Measurements from ENCODE around the gene SLC44A1.

SLC44A1 gene

DNA sequence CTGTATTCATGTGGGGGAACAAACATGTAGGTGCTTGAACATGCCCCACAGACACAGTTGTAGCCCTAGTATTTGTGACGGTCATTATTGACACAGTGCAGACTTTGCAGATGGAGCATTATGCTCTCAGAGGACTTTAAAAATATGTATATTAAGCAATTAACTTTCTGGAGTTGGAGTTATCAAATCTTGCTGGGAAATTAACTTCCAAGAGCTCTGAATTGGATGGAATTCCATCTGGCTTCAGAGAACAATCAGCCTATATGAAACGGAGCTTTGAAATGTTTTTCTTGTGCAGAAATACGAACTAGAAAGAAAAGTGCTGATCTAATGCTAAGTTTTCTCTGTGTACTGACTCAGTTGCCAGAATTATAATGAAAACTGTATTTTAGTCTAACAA is 152.4 kb downstream of the SLC44A1 start:
- H3K4me1 ChIP-seq: peaks cover 0 to 15% (median 6%) of the 10 kb centered on the region in 10 experiments; a peak in 14 of 20 replicates
- no peaks in the 10 kb centered on the region for H4K20me1 ChIP-seq
- no peak overlapping the region for H3K27ac ChIP-seq
- no peaks in the 10 kb centered on the region for H3K9me3 ChIP-seq (replicated peaks in 1 of 11)
- H3K27me3 ChIP-seq: no peaks in the 10 kb centered on the region
- no peak for TF ChIP-seq Cebpa-rat (IDR thresholded peaks at IDR 0.05)
- H3K4me2 ChIP-seq: no peak overlapping the region
- no peak overlapping the region for H3K4me3 ChIP-seq
- H3K36me3 ChIP-seq: no peaks in the 10 kb centered on the region
- H3K9ac ChIP-seq: no peak overlapping the region

DNA sequence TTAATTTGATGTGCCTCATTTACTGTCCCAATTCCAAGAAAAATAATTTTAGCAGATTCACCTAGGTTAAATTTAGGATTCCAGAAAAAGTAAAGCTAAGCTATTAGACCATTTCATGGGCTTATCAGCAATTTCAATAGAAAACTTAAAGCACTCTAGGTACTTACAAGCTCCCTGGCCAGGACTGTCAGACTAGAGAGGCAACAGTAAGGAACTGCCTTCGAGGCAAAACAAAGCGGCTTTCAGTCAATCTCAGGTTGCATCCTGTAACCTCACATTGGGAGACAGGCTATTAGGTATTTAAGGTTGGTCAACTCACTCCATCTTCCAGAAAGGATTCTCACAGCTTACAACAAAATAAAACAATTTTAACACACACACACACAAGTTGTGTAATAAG is 154.7 kb downstream of the SLC44A1 start:
- H3K4me2 ChIP-seq: no peak overlapping the region
- peaks cover 0 to 36% (median 23%) of the 10 kb centered on the region in 10 experiments; a peak in 15 of 20 replicates for H3K4me1 ChIP-seq
- H3K27ac ChIP-seq: no peak overlapping the region
- H3K36me3 ChIP-seq: no peaks in the 10 kb centered on the region
- no peaks in the 10 kb centered on the region for H3K9me3 ChIP-seq (replicated peaks in 1 of 11)
- no peaks in the 10 kb centered on the region for H4K20me1 ChIP-seq
- H3K4me3 ChIP-seq: no peak overlapping the region
- 0 out of 22 replicates have a peak, but pooled peaks cover 0 to 4% (median 0%) of the 10 kb centered on the region in 11 experiments for H3K27me3 ChIP-seq
- no peak overlapping the region for H3K9ac ChIP-seq
- TF ChIP-seq Cebpa-rat (IDR thresholded peaks at IDR 0.05): no peak

GRCh38 chr9:105401651-105402050 is 157.2 kb downstream of the SLC44A1 start:
- H3K4me2 ChIP-seq: peak overlapping the region in 8 of 11 experiments; percentile 18 to 68 (median 48); a peak in 15 of 22 replicates
- peaks cover 0 to 15% (median 0%) of the 10 kb centered on the region in 11 experiments; a peak in 1 of 22 replicates for H3K27me3 ChIP-seq
- H3K4me3 ChIP-seq: no peak overlapping the region
- no peaks in the 10 kb centered on the region for H3K36me3 ChIP-seq
- no peak overlapping the region for H3K27ac ChIP-seq
- H4K20me1 ChIP-seq: no peaks in the 10 kb centered on the region
- peaks cover 11 to 61% (median 45%) of the 10 kb centered on the region in 10 experiments for H3K4me1 ChIP-seq
- TF ChIP-seq Cebpa-rat (IDR thresholded peaks at IDR 0.05): no peak
- no peak overlapping the region for H3K9ac ChIP-seq
- peaks cover 0 to 5% (median 4%) of the 10 kb centered on the region in 11 experiments; a peak in 12 of 22 replicates for H3K9me3 ChIP-seq (replicated peaks in 1 of 11)

DNA sequence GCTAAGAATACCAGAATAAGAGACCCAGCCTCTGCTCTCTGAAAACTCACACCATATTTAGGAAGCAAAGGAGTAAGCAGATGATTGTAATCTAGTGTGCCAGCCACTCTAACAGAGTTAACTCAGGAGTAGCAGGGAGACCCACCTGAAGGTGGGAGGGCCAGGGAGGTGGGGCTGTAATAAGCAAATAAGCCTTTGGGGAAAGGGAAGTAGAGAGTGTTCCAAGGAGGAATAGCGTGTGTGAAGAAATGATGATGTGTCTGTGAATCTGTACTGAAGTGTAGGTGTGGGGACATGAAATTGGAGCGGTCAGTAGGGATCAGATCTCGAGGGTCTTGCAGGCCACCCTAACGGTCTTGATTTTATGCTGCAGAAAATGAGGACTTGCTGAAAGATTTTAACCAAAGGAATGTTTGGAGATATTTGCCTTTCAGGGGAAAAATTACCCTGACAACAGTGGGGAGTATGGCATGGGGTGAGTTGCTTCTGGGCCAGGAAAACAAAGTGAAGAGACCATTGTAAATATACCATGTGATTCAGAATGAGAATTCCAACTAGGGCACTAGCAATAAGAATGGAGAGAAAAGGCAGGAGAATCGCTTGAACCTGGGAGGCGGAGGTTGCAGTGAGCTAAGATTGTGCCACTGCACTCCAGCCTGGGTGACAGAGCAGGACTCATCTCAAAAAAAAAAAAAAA is 159.2 kb downstream of the SLC44A1 start:
- Histone ChIP-seq H4K20me1 (no peaks in the 10 kb centered on the region), H3K36me3 (no peaks in the 10 kb centered on the region), H3K9me3 (replicated peaks in 1 of 11) (peaks cover 10 to 25% (median 24%) of the 10 kb centered on the region in 11 experiments; a peak in 21 of 22 replicates), H3K4me1 (peaks cover 11 to 61% (median 45%) of the 10 kb centered on the region in 10 experiments), H3K27ac (no peak overlapping the region), H3K4me3 (no peak overlapping the region), H3K9ac (no peak overlapping the region), H3K4me2 (peak overlapping the region in 8 of 11 experiments; percentile 6 to 77 (median 71); a peak in 12 of 22 replicates), H3K27me3 (peaks cover 0 to 15% (median 0%) of the 10 kb centered on the region in 11 experiments; a peak in 1 of 22 replicates)
- TF ChIP-seq Cebpa-rat (IDR thresholded peaks at IDR 0.05): no peak

DNA sequence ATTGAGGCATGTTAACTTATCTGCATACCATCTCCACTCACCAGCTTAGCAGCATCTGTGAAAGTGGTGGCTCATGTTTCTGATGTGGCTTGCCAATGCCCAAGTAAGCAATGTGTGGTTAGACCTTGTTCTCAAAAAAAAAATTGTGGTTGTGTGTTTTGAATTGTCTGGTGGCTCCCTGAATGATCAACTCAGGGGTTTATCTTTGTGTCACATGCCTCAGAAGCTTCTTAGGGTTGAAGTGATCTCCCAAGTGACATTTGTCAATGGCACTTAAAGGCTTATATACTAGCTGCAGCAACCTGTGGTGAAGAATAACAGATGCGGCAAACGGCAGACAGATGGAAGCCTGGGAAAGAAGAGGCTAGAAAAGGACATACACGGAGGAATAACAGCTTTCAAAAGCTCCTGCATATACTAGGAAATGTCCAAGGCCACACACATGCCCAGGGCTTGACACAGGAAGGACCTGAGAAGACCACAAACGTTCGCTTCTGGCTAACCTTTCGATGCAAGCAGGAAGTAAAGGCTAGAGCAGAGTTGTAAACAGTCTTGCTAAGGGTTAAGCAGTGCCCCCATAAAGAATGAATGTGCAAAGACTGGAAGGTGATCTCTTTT is 161.2 kb downstream of the SLC44A1 start:
- peak overlapping the region; percentile 48 to 77 (median 74) for H3K4me2 ChIP-seq
- H3K9me3 ChIP-seq (replicated peaks in 1 of 11): peaks cover 18 to 44% (median 41%) of the 10 kb centered on the region in 11 experiments; a peak in 21 of 22 replicates
- peak overlapping the region in 3 of 10 experiments; percentile 13 to 21 (median 20); a peak in 3 of 20 replicates for H3K4me3 ChIP-seq
- no peaks in the 10 kb centered on the region for H4K20me1 ChIP-seq
- TF ChIP-seq Cebpa-rat (IDR thresholded peaks at IDR 0.05): no peak
- peaks cover 11 to 67% (median 45%) of the 10 kb centered on the region in 10 experiments for H3K4me1 ChIP-seq
- H3K9ac ChIP-seq: 0 out of 22 replicates have a peak overlapping the region, but pooled peaks of 1 of the 11 experiments have one; percentile 9
- peak overlapping the region in 2 of 11 experiments; percentile 12 to 25; a peak in 2 of 22 replicates for H3K27ac ChIP-seq
- no peaks in the 10 kb centered on the region for H3K36me3 ChIP-seq
- peaks cover 0 to 15% (median 0%) of the 10 kb centered on the region in 11 experiments; a peak in 1 of 22 replicates for H3K27me3 ChIP-seq

DNA sequence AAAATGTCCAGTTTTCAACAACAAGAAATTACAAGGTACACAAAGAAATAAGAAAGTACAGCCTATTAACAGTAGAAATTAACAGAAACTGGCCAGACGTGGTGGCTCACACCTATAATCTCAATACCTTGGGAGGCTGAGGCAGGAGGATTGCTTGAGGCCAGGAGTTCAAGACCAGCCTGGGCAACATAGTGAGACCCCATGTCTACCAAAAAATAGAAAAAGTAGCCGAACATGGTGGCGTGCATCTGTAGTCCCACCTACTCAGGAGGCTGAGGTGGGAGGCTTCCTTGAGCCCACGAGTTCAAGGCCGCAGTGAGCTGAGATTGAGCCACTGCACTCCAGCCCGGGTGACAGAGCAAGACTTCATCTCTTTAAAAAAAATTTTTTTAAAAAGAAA is 161.9 kb downstream of the SLC44A1 start:
- no peak for TF ChIP-seq Cebpa-rat (IDR thresholded peaks at IDR 0.05)

GRCh38 chr9:105413525-105413924 is 169.1 kb downstream of the SLC44A1 start:
- Histone ChIP-seq H3K9ac (no peak overlapping the region), H3K9me3 (replicated peaks in 1 of 11) (peaks cover 15 to 38% (median 31%) of the 10 kb centered on the region in 11 experiments), H3K36me3 (no peaks in the 10 kb centered on the region; a peak in 1 of 22 replicates), H3K27ac (no peak overlapping the region), H3K4me3 (no peak overlapping the region), H3K4me2 (no peak overlapping the region), H3K4me1 (peaks cover 0 to 8% (median 0%) of the 10 kb centered on the region in 10 experiments; a peak in 4 of 20 replicates), H4K20me1 (no peaks in the 10 kb centered on the region), H3K27me3 (no peaks in the 10 kb centered on the region)
- TF ChIP-seq Cebpa-rat (IDR thresholded peaks at IDR 0.05): no peak

More for the DNA sequence above, 161.9 kb downstream of the SLC44A1 start:
- H3K27me3 ChIP-seq: peaks cover 0 to 15% (median 0%) of the 10 kb centered on the region in 11 experiments; a peak in 1 of 22 replicates
- H3K4me3 ChIP-seq: peak overlapping the region in 1 of 10 experiments; percentile 21; a peak in 1 of 20 replicates
- peaks cover 21 to 51% (median 49%) of the 10 kb centered on the region in 11 experiments for H3K9me3 ChIP-seq (replicated peaks in 1 of 11)
- H3K4me2 ChIP-seq: peak overlapping the region in 9 of 11 experiments; percentile 63 to 77 (median 75); a peak in 16 of 22 replicates
- H3K4me1 ChIP-seq: peaks cover 11 to 60% (median 42%) of the 10 kb centered on the region in 10 experiments
- no peak overlapping the region; a peak in 1 of 22 replicates for H3K27ac ChIP-seq
- H3K36me3 ChIP-seq: no peaks in the 10 kb centered on the region
- no peaks in the 10 kb centered on the region for H4K20me1 ChIP-seq
- no peak overlapping the region for H3K9ac ChIP-seq

- no peaks in the 10 kb centered on the region; a peak in 1 of 22 replicates for H3K36me3 ChIP-seq
- peaks cover 0 to 6% (median 0%) of the 10 kb centered on the region in 10 experiments; a peak in 4 of 20 replicates for H3K4me1 ChIP-seq
- H3K9ac ChIP-seq: no peak overlapping the region
- H3K4me3 ChIP-seq: no peak overlapping the region
- no peak for TF ChIP-seq Cebpa-rat (IDR thresholded peaks at IDR 0.05)
- H3K27ac ChIP-seq: no peak overlapping the region
- no peaks in the 10 kb centered on the region for H3K27me3 ChIP-seq
- no peaks in the 10 kb centered on the region for H4K20me1 ChIP-seq
- peak overlapping the region in 1 of 11 experiments; percentile 24; a peak in 2 of 22 replicates for H3K4me2 ChIP-seq
- H3K9me3 ChIP-seq (replicated peaks in 1 of 11): peaks cover 7 to 24% (median 18%) of the 10 kb centered on the region in 11 experiments
Observed at GRCh38 chr9:105414947-105415661, 170.7 kb downstream of the SLC44A1 start.
